ENCODE data around the gene KRTAP10-2.
"Not testable (repeated sequence)": the region's sequence is repeated elsewhere in the genome, so short reads cannot be mapped to it uniquely, and the experiment has no call there.

- TF ChIP-seq EZH2 (IDR thresholded peaks at IDR 0.05; ENCODE audit: insufficient read depth, poor library complexity, severe bottlenecking); EZH2phosphoT487 (IDR thresholded peaks at IDR 0.05; ENCODE audit: insufficient read depth, low read depth): not testable (repeated sequence)
Measured at GRCh38 chr21:44600118-44600978, 49.0 kb upstream of the KRTAP10-2 start, which contains the start of gene KRTAP10-7.

All from GM23248 (cell line).